Cardiac muscle cell (in vitro differentiated cells and primary cell): Measurements from ENCODE around the gene ERC2. TPM values are rescaled to one million over a fixed set of nuclear protein-coding genes. Genes with fewer than 3 reads are reported as not detected.

Source experiments
- DNase-seq, 2 donors: peaks; one replicate each; pipeline versions ENCODE4 v3.0.0 to v3.0.0-alpha.2; 2010 to 2017; ENCODE audit warnings: low read depth in 1 of 2, low spot score in 1 of 2
- H3K27ac ChIP-seq: fragments of 200-600 bp; sonication (generic); 2 replicates; pipeline ENCODE4 v1.5.1; 2016
- H3K27me3 ChIP-seq: fragments of 200-600 bp; sonication (generic); 2 replicates; pipeline ENCODE4 v1.6.0; 2016; ENCODE audit warnings: control low read depth
- H3K36me3 ChIP-seq: fragments of 200-600 bp; sonication (generic); 2 replicates; pipeline ENCODE4 v1.5.1; 2016; ENCODE audit warnings: control low read depth
- H3K4me1 ChIP-seq: fragments of 200-600 bp; sonication (generic); 2 replicates; pipeline ENCODE4 v1.8.1; 2017; ENCODE audit warnings: low read depth, mild to moderate bottlenecking, mixed run types
- H3K4me3 ChIP-seq: fragments of 200-600 bp; sonication (generic); 2 replicates; pipeline ENCODE4 v1.5.1; 2016; ENCODE audit warnings: mild to moderate bottlenecking
- H3K9me3 ChIP-seq: fragments of 200-600 bp; sonication (generic); 2 replicates; pipeline ENCODE4 v1.5.1; 2017; ENCODE audit warnings: low read depth, mild to moderate bottlenecking, control low read depth
- CTCF ChIP-seq: IDR thresholded peaks from 2 replicates; pipeline ENCODE4 v1.5.1; 2012; ENCODE audit warnings: low read depth, mild to moderate bottlenecking, low read length
- polyA plus RNA-seq: library from polyadenylated mRNA; unstranded; fragments of >200 nt; fragmentation: Nextera tagmentation; extraction: Ambion mirVana; gene quantifications from 2 replicates; pipeline ENCODE4 v1.2.1, GENCODE V29; 2016
- total RNA-seq: library from RNA; depleted of rRNA; stranded (reverse); fragments of >200 nt; gene quantifications from 2 replicates; pipeline ENCODE4 v1.2.3, GENCODE V29; 2016

The ERC2 gene
- total and polyA plus RNA-seq, 2 experiments from 2014 or later = 18.1 to 29.0 TPM

- no peak overlapping the region for H3K27ac ChIP-seq
- no peak for DNase-seq
- no peaks in the 10 kb centered on the region for H3K27me3 ChIP-seq
- no peak overlapping the region for H3K4me3 ChIP-seq
- no peaks in the 10 kb centered on the region for H3K36me3 ChIP-seq
- no peaks in the 10 kb centered on the region for H3K4me1 ChIP-seq
- H3K9me3 ChIP-seq = no peaks in the 10 kb centered on the region
- TF ChIP-seq CTCF = no peak
Observed at GRCh38 chr3:56164436-56164835, 303.8 kb downstream of the ERC2 start.

- H3K4me3 ChIP-seq = no peak overlapping the region
- DNase-seq = peak in 1 of 2 donors; percentile 6
- H3K27ac ChIP-seq = no peak overlapping the region
- H3K27me3 ChIP-seq = no peaks in the 10 kb centered on the region
- TF ChIP-seq CTCF = no peak
- no peaks in the 10 kb centered on the region for H3K4me1 ChIP-seq
- no peaks in the 10 kb centered on the region for H3K36me3 ChIP-seq
- H3K9me3 ChIP-seq = no peaks in the 10 kb centered on the region
Observed at GRCh38 chr3:56157693-56158362, 310.4 kb downstream of the ERC2 start.

GRCh38 chr3:56154297-56154696 is 314.0 kb downstream of the ERC2 start:
- H3K4me1 ChIP-seq = no peaks in the 10 kb centered on the region
- H3K27me3 ChIP-seq = no peaks in the 10 kb centered on the region
- no peaks in the 10 kb centered on the region for H3K9me3 ChIP-seq
- no peak for DNase-seq
- H3K4me3 ChIP-seq = no peak overlapping the region
- H3K36me3 ChIP-seq = no peaks in the 10 kb centered on the region
- H3K27ac ChIP-seq = no peak overlapping the region
- TF ChIP-seq CTCF = no peak

GRCh38 chr3:56147354-56147753 is 320.9 kb downstream of the ERC2 start:
- Histone ChIP-seq H3K9me3 (no peaks in the 10 kb centered on the region), H3K36me3 (no peaks in the 10 kb centered on the region), H3K27me3 (no peaks in the 10 kb centered on the region), H3K4me1 (no peaks in the 10 kb centered on the region), H3K4me3 (no peak overlapping the region), H3K27ac (no peak overlapping the region)
- TF ChIP-seq CTCF = no peak
- DNase-seq = no peak

GRCh38 chr3:56145410-56145809 is 322.9 kb downstream of the ERC2 start:
- H3K4me3 ChIP-seq = no peak overlapping the region
- no peak overlapping the region for H3K27ac ChIP-seq
- H3K36me3 ChIP-seq = no peaks in the 10 kb centered on the region
- no peaks in the 10 kb centered on the region for H3K27me3 ChIP-seq
- H3K4me1 ChIP-seq = no peaks in the 10 kb centered on the region
- DNase-seq = no peak
- no peaks in the 10 kb centered on the region for H3K9me3 ChIP-seq
- TF ChIP-seq CTCF = no peak

- Histone ChIP-seq H3K27ac (no peak overlapping the region), H3K4me1 (no peaks in the 10 kb centered on the region), H3K27me3 (no peaks in the 10 kb centered on the region), H3K4me3 (no peak overlapping the region), H3K9me3 (no peaks in the 10 kb centered on the region), H3K36me3 (no peaks in the 10 kb centered on the region)
- peak in 1 of 2 donors; percentile 63 for DNase-seq
- no peak for TF ChIP-seq CTCF
Observed at GRCh38 chr3:56144805-56145204, 323.5 kb downstream of the ERC2 start.
